SK-N-SH (cell line): ENCODE measurements around the gene MORN3.
"Not testable (repeated sequence)": the region's sequence is repeated elsewhere in the genome, so short reads cannot be mapped to it uniquely, and the experiment has no call there.

Experiments used
- CHD2 ChIP-seq: fragments of 150-350 bp; IDR thresholded peaks from 2 replicates; pipeline ENCODE4 v1.6.1; 2018; ENCODE audit warnings: low read length; ENCODE audit not compliant: partially characterized antibody
- CTCF ChIP-seq: fragments of 200-600 bp; sonication (generic); IDR thresholded peaks from 2 replicates; pipeline ENCODE4 v1.6.1; 2017; ENCODE audit warnings: antibody characterized with exemption, mild to moderate bottlenecking, moderate library complexity
- EP300 ChIP-seq, 2 experiments: IDR thresholded peaks; 2 replicates each; pipeline versions ENCODE4 v1.4.0 to v1.6.1; 2012; ENCODE audit warnings: borderline replicate concordance in 1 of 2, low read depth in 1 of 2, low read length in 1 of 2
- FOXJ3 ChIP-seq: sonication (generic); formaldehyde crosslinking; IDR thresholded peaks from 2 replicates; pipeline ENCODE4 v1.5.1; 2020; ENCODE audit warnings: mild to moderate bottlenecking, missing genetic modification reagents
- POLR2AphosphoS5 ChIP-seq: IDR thresholded peaks from 2 replicates; pipeline ENCODE4 v1.6.1; 2012; ENCODE audit warnings: low read depth, low read length
- REST ChIP-seq: IDR thresholded peaks from 2 replicates; pipeline ENCODE4 v1.6.1; 2012; ENCODE audit warnings: mild to moderate bottlenecking, low read depth, low read length, moderate library complexity

- TF ChIP-seq CTCF; POLR2AphosphoS5; EP300 (IDR thresholded peaks at IDR 0.05; ENCODE audit: borderline replicate concordance in 1 of 2, low read depth in 1 of 2, low read length in 1 of 2); FOXJ3; REST; CHD2: not testable (repeated sequence)
Measured at GRCh38 chr12:121697861-121698260, 28.4 kb upstream of the MORN3 start.
